ENCODE measurements around the gene VWA5A. TPM values are rescaled to one million over a fixed set of nuclear protein-coding genes. Genes with fewer than 3 reads are reported as not detected.

VWA5A gene
- total and polyA plus RNA-seq, 10 of the 15 experiments (the other 5 are each of a cell fraction or from before 2014, with no cell fraction given): 0.45 to 1.6 (median 1.0) TPM

GRCh38 chr11:124147951-124148350, 32.7 kb downstream of the VWA5A start:
- no peak for ATAC-seq
- Histone ChIP-seq H3K27ac (ENCODE audit: control insufficient read depth, insufficient read depth) (no peak overlapping the region), H2AFZ (ENCODE audit: control insufficient read depth, low read depth, low read length) (no peak overlapping the region), H3K9me3 (replicated peaks; ENCODE audit: control insufficient read depth, insufficient read depth, low read length) (no peaks in the 10 kb centered on the region), H3K79me2 (ENCODE audit: control insufficient read depth, insufficient read depth, low read length) (no peaks in the 10 kb centered on the region), H4K20me1 (ENCODE audit: control insufficient read depth, insufficient read depth) (no peaks in the 10 kb centered on the region), H3K27me3 (replicated peaks in 1 of 2; ENCODE audit: control insufficient read depth in 2 of 2, insufficient read depth in 2 of 2, low read length in 1 of 2) (no peaks in the 10 kb centered on the region; a peak in 1 of 4 replicates), H3K36me3 (ENCODE audit: control insufficient read depth in 2 of 2, insufficient read depth in 2 of 2, low read length in 1 of 2) (no peaks in the 10 kb centered on the region), H3K4me3 (no peak overlapping the region), H3K4me1 (ENCODE audit: control insufficient read depth, insufficient read depth, low read length) (no peaks in the 10 kb centered on the region), H3K9ac (ENCODE audit: control insufficient read depth, insufficient read depth, low read length) (no peak overlapping the region), H3K4me2 (ENCODE audit: control insufficient read depth, insufficient read depth) (no peak overlapping the region)
- SMC1A ChIA-PET (ENCODE audit: uncharacterized antibody, unreplicated experiment): no interaction called here
- no peak for FAIRE-seq
- in situ Hi-C loops (cut with MboI) (no loop called here), intact Hi-C loops (cut with micrococcal nuclease; ENCODE audit: unreplicated experiment) (no loop called here)
- POLR2A ChIA-PET: no interaction called here
- BruUV-seq (replicated peaks): no TSS peak
- RAD21 ChIA-PET (ENCODE audit: unreplicated experiment): no interaction called here
- 23% methylated on average over 2 of the region's 2 CpGs for WGBS (ENCODE audit: insufficient coverage, insufficient replicate concordance, low lambda C conversion rate, missing lambda C conversion rate)
- DNase-seq (ENCODE audit: low read depth, low spot score): no peak
- CTCF ChIA-PET: no interaction called here
- TF ChIP-seq CBX5 (IDR thresholded peaks at IDR 0.05; ENCODE audit: low read depth) (no peak), RAD21 (IDR thresholded peaks at IDR 0.05; ENCODE audit: insufficient read depth, low read depth, low read length) (no peak), CBFB (IDR thresholded peaks at IDR 0.05; ENCODE audit: low read depth) (no peak), RELA (IDR thresholded peaks at IDR 0.05; ENCODE audit: borderline replicate concordance, partially characterized antibody) (no peak), RAD51 (IDR thresholded peaks at IDR 0.05) (no peak), TBL1XR1 (IDR thresholded peaks at IDR 0.05; ENCODE audit: low read depth, low read length) (no peak), E2F4 (IDR thresholded peaks at IDR 0.05; ENCODE audit: low read depth, low read length) (no peak), ZBTB40 (IDR thresholded peaks at IDR 0.05; ENCODE audit: borderline replicate concordance) (no peak), GABPA (IDR thresholded peaks at IDR 0.05; ENCODE audit: low read depth) (no peak), ETV6 (conservative IDR thresholded peaks at IDR 0.05 in 1 of 2, IDR thresholded peaks at IDR 0.05 in 1 of 2; ENCODE audit: borderline replicate concordance in 1 of 2, low read depth in 1 of 2) (no peak), SIN3A (IDR thresholded peaks at IDR 0.05; ENCODE audit: low read depth, low read length) (no peak), MEF2A (IDR thresholded peaks at IDR 0.05; ENCODE audit: insufficient read depth, low read depth, low read length) (no peak), HSF1 (IDR thresholded peaks at IDR 0.05; ENCODE audit: low read depth, low read length) (no peak), POLR2AphosphoS5 (IDR thresholded peaks at IDR 0.05; ENCODE audit: low read length) (no peak)
- TF ChIP-seq, protein P1, sequence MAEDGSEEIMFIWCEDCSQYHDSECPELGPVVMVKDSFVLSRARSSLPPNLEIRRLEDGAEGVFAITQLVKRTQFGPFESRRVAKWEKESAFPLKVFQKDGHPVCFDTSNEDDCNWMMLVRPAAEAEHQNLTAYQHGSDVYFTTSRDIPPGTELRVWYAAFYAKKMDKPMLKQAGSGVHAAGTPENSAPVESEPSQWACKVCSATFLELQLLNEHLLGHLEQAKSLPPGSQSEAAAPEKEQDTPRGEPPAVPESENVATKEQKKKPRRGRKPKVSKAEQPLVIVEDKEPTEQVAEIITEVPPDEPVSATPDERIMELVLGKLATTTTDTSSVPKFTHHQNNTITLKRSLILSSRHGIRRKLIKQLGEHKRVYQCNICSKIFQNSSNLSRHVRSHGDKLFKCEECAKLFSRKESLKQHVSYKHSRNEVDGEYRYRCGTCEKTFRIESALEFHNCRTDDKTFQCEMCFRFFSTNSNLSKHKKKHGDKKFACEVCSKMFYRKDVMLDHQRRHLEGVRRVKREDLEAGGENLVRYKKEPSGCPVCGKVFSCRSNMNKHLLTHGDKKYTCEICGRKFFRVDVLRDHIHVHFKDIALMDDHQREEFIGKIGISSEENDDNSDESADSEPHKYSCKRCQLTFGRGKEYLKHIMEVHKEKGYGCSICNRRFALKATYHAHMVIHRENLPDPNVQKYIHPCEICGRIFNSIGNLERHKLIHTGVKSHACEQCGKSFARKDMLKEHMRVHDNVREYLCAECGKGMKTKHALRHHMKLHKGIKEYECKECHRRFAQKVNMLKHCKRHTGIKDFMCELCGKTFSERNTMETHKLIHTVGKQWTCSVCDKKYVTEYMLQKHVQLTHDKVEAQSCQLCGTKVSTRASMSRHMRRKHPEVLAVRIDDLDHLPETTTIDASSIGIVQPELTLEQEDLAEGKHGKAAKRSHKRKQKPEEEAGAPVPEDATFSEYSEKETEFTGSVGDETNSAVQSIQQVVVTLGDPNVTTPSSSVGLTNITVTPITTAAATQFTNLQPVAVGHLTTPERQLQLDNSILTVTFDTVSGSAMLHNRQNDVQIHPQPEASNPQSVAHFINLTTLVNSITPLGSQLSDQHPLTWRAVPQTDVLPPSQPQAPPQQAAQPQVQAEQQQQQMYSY (CRISPR knock-in tag; IDR thresholded peaks at IDR 0.05): no peak
